ENCODE measurements around the gene TRIM74.
"Not testable (repeated sequence)": the region's sequence is repeated elsewhere in the genome, so short reads cannot be mapped to it uniquely, and the experiment has no call there.

The TRIM74 gene

DNA sequence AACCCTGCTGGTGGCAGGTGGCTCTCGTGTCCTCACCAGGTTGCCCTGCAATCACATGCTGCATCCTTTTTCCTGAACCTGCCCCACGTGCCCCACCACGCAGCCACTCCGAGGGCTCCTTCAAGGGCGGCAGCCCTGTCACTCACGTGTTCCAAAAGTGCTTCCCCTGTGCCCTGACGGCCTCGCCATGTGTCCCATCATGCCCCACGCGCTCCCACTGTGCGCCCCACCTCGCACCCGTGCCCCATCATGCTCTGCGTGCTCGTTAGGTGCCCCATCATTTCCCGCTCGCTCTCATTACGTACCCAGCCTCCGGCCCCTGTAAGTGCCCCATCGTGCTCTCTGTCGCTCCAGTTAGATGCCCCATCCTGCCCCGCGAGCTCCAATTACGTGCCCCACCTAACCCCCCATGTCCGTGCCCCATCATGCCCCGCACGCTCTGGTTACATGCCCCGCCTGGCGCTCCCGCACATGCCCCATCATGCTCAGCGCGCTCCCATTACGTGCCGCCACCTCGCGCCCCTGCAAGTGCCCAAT is at the start of gene TRIM74:
Gene TRIM74 (minus strand): TSS at position 487 of the 537 bp plus-strand sequence. CDS start 3,309 bp downstream, outside the sequence.
- DNase-seq (ENCODE audit: low spot score in 2 of 2); H3K27me3 Mint-ChIP-seq; H3K9me3 Mint-ChIP-seq; H3K4me3 Mint-ChIP-seq; H3K4me1 Mint-ChIP-seq; H3K27ac Mint-ChIP-seq (ENCODE audit: low read depth); ATAC-seq (replicated peaks; ENCODE audit: extremely low read depth, poor library complexity, severe bottlenecking); H3K36me3 Mint-ChIP-seq (ENCODE audit: insufficient read depth): not testable (repeated sequence)

DNA sequence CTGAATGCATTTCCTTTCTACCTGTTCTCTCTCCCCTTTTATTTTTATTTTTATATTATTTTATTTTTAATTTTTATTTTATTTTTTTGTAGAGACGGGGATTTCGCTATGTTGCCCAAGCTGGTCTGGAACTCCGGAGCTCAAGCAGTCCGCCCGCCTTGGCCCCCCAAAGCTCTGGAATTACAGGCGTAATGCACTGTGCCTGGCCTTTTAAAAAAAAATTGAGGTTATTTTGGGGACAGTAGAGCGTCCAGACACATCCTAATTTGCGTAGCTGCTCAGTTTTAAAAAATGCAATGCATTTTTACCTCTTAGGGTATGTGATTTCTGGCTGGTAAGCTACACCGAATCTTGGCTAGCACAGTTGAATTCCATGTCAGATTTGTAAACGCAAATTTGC is 37.2 kb upstream of the TRIM74 start:
- H3K27ac Mint-ChIP-seq (ENCODE audit: low read depth); H3K9me3 Mint-ChIP-seq; H3K4me3 Mint-ChIP-seq; DNase-seq (ENCODE audit: low spot score in 2 of 2); ATAC-seq (replicated peaks; ENCODE audit: extremely low read depth, poor library complexity, severe bottlenecking); H3K27me3 Mint-ChIP-seq; H3K4me1 Mint-ChIP-seq: not testable (repeated sequence)
- peaks cover 11% of the 10 kb centered on the region for H3K36me3 Mint-ChIP-seq (ENCODE audit: insufficient read depth)

DNA sequence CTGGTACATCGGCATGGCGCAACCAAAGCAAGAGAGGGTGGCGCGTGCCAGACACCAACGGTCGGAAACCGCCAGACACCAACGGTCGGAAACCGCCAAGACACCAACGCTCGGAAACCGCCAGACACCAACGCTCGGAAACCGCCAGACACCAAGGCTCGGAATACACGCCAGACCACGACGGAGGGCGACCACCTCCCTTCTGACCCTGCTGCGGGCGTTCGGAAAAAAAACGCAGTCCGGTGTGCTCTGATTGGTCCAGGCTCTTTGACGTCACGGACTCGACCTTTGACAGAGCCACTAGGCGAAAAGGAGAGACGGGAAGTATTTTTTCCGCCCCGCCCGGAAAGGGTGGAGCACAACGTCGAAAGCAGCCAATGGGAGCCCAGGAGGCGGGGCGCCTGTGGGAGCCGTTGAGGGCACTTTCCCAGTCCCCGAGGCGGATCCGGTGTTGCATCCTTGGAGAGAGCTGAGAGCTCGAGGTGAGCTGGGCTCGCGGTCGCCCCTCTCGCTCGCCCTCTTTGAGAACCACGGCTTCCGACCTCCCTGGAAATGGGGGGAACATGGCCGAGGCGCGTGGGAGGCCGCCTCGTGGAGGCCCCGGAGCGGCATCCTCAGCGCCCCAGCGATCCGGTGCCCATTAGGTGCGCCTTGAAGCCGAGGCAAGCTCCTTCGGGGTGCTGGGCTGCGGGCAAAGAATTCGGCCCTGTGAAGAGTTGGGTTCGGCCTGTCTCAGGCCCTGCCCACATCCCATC is 36.6 kb upstream of the TRIM74 start:
- peaks cover 12% of the 10 kb centered on the region for H3K36me3 Mint-ChIP-seq (ENCODE audit: insufficient read depth)
- not testable (repeated sequence) for H3K9me3 Mint-ChIP-seq, H3K27me3 Mint-ChIP-seq, H3K4me1 Mint-ChIP-seq
- ATAC-seq (replicated peaks; ENCODE audit: extremely low read depth, poor library complexity, severe bottlenecking) (peak; percentile 85), DNase-seq (ENCODE audit: low spot score in 2 of 2) (peak; percentile 84 to 91)
- peak overlapping the region; percentile 99 for H3K27ac Mint-ChIP-seq (ENCODE audit: low read depth)
- H3K4me3 Mint-ChIP-seq, result peak overlapping the region; percentile 89

DNA sequence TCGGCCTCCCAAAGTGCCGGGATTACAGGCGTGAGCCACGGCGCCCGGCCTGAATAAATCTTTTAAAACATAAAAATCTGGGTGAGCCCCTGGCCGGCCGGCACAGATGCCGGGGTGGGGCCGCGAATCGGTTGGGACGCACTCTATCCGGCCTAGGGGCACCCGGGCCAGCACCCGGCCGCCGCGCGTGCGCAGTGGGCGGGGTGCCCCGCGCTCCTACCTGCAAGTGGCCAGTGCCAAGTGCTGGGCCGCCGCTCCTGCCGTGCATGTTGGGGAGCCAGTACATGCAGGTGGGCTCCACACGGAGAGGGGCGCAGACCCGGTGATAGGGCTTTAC is 36.1 kb upstream of the TRIM74 start:
- H3K4me3 Mint-ChIP-seq, result peak overlapping the region; percentile 89
- not testable (repeated sequence) for H3K9me3 Mint-ChIP-seq; H3K4me1 Mint-ChIP-seq; H3K27me3 Mint-ChIP-seq; DNase-seq (ENCODE audit: low spot score in 2 of 2)
- ATAC-seq (replicated peaks; ENCODE audit: extremely low read depth, poor library complexity, severe bottlenecking), result peak; percentile 53
- peaks cover 12% of the 10 kb centered on the region for H3K36me3 Mint-ChIP-seq (ENCODE audit: insufficient read depth)
- H3K27ac Mint-ChIP-seq (ENCODE audit: low read depth), result peak overlapping the region; percentile 99

DNA sequence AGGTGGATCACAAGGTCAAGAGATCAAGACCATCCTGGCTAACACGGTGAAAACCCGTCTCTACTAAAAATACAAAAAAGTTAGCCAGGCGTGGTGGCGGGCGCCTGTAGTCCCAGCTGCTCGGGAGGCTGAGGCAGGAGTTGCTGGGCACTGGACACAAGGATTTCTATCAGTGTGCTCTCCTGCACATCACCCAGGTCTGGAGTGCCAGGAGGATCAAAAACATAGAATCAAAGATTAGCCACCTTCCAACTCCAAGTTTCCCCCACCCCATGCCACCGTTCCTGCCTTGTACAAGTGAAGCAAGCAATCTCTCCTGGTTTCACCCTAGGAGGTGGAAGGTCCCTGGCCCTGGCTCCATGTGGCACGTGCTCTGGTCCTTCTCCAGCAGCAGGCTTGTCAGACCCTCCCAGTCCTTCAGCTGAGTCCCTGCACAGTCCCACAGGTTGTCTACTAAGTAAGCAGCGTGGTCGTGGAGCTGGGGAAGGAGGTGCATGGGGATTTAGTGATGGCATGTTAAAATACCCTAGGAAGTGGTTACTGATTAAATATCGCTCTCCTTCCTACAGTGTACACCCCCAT is 28.7 kb upstream of the TRIM74 start:
- H3K27me3 Mint-ChIP-seq; H3K27ac Mint-ChIP-seq (ENCODE audit: low read depth); ATAC-seq (replicated peaks; ENCODE audit: extremely low read depth, poor library complexity, severe bottlenecking); DNase-seq (ENCODE audit: low spot score in 2 of 2); H3K4me3 Mint-ChIP-seq; H3K4me1 Mint-ChIP-seq; H3K9me3 Mint-ChIP-seq; H3K36me3 Mint-ChIP-seq (ENCODE audit: insufficient read depth): not testable (repeated sequence)

DNA sequence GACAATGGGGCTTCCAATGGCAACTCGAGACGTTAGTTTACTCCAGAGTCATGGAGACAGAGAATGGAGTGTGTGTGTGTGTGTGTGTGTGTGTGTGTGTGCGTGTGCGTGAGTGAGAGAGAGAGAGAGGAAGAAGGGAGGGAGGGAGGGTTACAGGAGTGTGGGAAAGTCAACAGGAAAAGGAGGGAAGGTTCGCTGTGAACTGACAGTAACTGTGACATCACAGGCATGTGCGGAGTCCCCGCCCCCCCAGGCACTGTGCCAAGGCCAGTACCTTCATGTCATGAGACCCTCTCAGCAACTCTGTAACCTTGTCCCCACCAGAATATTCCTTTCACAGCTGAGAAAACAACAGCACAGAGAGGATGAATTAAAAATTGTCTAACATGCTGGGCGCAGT is 28.2 kb upstream of the TRIM74 start:
- DNase-seq (ENCODE audit: low spot score in 2 of 2); H3K27me3 Mint-ChIP-seq; H3K4me1 Mint-ChIP-seq; H3K27ac Mint-ChIP-seq (ENCODE audit: low read depth); H3K36me3 Mint-ChIP-seq (ENCODE audit: insufficient read depth); H3K4me3 Mint-ChIP-seq; H3K9me3 Mint-ChIP-seq; ATAC-seq (replicated peaks; ENCODE audit: extremely low read depth, poor library complexity, severe bottlenecking): not testable (repeated sequence)

DNA sequence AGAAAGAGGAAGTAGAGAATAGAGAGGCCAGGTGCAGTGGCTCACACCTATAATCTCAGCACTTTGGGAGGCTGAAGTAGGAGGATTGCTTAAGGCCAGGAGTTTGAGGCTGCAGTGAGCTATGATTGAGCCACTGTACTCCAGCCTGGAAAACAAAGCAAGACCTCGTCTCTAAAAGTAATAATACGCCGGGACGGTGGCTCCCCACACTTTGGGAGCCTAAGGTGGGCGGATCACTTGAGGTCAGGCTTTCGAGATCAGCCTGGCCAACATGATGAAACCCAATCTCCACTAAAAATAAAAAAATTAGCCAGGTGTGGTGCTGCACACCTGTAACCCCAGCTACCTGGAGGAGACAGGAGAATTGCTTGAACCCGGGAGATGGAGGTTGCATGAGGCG is 26.2 kb upstream of the TRIM74 start:
- not testable (repeated sequence) for DNase-seq (ENCODE audit: low spot score in 2 of 2); H3K9me3 Mint-ChIP-seq; ATAC-seq (replicated peaks; ENCODE audit: extremely low read depth, poor library complexity, severe bottlenecking); H3K27ac Mint-ChIP-seq (ENCODE audit: low read depth); H3K27me3 Mint-ChIP-seq; H3K36me3 Mint-ChIP-seq (ENCODE audit: insufficient read depth); H3K4me3 Mint-ChIP-seq; H3K4me1 Mint-ChIP-seq

DNA sequence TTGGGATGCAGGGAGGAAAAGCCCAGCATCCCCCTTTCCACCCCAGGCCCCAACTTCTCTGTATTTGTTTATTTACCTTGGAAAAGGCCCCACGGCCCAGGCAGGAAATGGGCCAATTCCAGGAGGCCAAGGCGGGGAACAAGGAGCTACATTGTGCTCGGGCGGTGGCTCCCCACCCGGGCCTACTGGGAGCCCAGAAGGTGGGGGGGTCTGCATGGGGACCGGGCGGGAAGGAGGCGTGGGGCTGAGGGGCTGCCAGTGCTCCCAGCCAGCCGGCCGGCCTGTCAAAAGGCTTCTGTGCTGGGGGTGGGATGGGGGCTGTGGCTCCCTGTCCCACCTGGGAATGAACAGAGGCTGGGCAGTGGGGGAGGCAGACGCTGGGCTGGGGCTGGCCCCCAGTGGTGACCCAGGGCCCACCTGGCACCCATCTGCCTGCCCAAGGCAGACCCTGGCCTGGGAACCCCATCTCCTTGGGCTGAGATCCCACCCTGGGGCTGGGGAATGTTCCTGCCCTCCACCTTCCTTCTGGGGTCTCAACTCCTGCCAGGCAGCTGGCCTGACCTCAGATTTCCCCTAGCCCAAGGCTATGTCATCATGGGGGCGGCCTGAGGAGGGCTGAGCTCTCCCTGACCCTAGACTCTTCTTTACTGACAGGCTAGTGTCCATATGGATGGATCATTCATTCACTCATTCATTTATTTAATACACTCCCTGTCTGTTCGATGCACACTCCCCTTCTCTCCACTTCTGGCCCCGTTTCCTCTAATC is 21.1 kb upstream of the TRIM74 start:
- H3K36me3 Mint-ChIP-seq (ENCODE audit: insufficient read depth); H3K4me1 Mint-ChIP-seq; H3K9me3 Mint-ChIP-seq; ATAC-seq (replicated peaks; ENCODE audit: extremely low read depth, poor library complexity, severe bottlenecking); DNase-seq (ENCODE audit: low spot score in 2 of 2); H3K27ac Mint-ChIP-seq (ENCODE audit: low read depth); H3K4me3 Mint-ChIP-seq; H3K27me3 Mint-ChIP-seq: not testable (repeated sequence)

DNA sequence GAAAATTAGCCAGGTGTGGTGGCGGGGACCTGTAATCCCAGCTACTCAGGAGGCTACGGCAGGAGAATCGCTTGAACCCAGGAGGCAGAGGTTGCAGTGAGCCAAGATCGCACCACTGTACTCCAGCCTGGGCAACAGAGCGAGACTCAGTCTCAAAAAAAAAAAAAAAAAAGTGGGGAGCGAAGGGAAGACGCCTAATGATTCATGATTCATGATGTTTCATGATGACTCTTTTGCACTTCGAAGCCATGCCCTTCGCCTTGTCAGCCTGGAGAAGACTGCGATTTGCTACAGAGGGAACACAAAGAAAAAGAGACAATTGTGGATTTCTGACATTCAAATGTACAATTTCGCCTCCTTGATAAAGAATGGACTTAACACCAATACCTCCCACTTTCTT is 12.8 kb upstream of the TRIM74 start:
- H3K4me1 Mint-ChIP-seq; H3K9me3 Mint-ChIP-seq; H3K36me3 Mint-ChIP-seq (ENCODE audit: insufficient read depth); DNase-seq (ENCODE audit: low spot score in 2 of 2); H3K4me3 Mint-ChIP-seq; H3K27me3 Mint-ChIP-seq; H3K27ac Mint-ChIP-seq (ENCODE audit: low read depth); ATAC-seq (replicated peaks; ENCODE audit: extremely low read depth, poor library complexity, severe bottlenecking): not testable (repeated sequence)

DNA sequence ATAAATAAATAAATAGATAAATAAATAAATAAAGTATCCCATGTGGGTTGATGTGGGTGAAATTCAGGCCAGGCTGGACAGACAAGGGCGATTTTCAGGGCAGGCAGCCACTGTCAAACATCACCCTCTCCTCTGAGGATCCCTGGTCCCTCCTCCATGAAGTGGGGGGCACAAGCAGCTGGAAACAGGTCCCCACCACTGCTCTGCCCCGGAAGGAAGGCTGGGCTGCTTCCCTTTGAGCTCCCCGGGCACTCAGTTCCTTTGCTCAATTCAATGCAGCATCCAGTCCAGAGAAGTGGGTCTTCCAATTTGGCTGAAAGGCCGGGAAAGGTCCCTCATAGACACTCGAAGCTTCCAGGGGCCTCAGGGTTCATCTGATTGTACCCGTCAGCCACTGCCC is 11.1 kb upstream of the TRIM74 start:
- not testable (repeated sequence) for H3K27ac Mint-ChIP-seq (ENCODE audit: low read depth); H3K36me3 Mint-ChIP-seq (ENCODE audit: insufficient read depth); ATAC-seq (replicated peaks; ENCODE audit: extremely low read depth, poor library complexity, severe bottlenecking); H3K4me3 Mint-ChIP-seq; H3K9me3 Mint-ChIP-seq; H3K27me3 Mint-ChIP-seq; DNase-seq (ENCODE audit: low spot score in 2 of 2); H3K4me1 Mint-ChIP-seq

DNA sequence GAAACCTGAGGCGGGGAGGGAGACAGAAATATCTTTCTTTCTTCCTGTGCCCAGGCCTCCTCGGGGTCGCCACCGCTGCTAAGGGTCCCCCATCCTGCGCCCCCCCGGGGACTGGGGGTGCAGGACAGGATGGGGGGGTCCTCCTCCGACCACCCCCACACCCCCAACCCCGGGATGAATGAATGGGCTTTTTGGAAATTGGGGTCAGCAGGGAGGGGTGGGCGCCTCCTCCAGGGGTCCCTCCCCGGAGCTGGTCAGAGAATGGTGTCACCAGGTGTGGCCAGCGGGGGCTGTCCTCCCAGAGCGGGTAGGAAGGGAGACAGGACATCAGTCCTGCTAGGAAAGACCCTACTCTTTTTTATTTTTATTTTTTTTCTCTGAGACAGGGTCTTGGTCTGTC is 7.2 kb upstream of the TRIM74 start:
- not testable (repeated sequence) for H3K4me3 Mint-ChIP-seq; DNase-seq (ENCODE audit: low spot score in 2 of 2); H3K27me3 Mint-ChIP-seq; H3K4me1 Mint-ChIP-seq; H3K9me3 Mint-ChIP-seq; ATAC-seq (replicated peaks; ENCODE audit: extremely low read depth, poor library complexity, severe bottlenecking); H3K36me3 Mint-ChIP-seq (ENCODE audit: insufficient read depth); H3K27ac Mint-ChIP-seq (ENCODE audit: low read depth)

DNA sequence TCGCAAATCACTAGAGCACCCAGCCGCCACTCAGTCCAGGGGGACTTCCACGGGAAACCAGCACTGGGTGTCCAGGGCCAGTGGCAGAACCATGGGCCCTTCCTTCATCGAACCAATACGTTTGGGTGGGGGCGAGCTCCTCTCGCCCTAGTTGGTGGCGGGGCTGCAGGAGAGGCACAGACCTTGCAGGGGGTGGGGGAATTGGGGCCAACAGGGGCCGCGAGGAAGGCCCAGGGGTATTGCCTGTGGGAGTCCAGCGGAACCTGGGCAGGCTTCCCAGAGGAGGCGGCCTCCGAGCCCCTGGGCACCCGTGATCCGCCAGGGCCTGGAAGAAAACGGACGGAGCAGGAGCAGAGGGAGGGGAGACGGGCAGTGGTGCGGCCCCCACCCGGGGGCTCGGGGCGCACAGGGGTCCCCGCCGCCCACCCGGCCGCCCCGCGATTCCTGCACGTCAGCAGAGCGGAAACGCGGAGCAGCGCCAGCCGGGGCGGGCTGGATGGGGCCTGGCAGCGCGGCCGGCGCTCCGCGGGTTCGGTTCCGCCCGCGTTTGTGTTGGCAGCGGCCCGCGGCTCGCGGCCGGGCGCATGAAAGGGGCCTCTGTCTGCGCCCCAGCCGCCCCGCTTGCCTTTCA is 6.5 kb upstream of the TRIM74 start:
- ATAC-seq (replicated peaks; ENCODE audit: extremely low read depth, poor library complexity, severe bottlenecking); H3K36me3 Mint-ChIP-seq (ENCODE audit: insufficient read depth); DNase-seq (ENCODE audit: low spot score in 2 of 2); H3K4me3 Mint-ChIP-seq; H3K27ac Mint-ChIP-seq (ENCODE audit: low read depth); H3K9me3 Mint-ChIP-seq; H3K4me1 Mint-ChIP-seq; H3K27me3 Mint-ChIP-seq: not testable (repeated sequence)

All from central memory CD8-positive, alpha-beta T cell (primary cell).